Vagina (tissue), 2 donors: ENCODE data around the gene PLP2. TPM values are rescaled to one million over a fixed set of nuclear protein-coding genes. Genes with fewer than 3 reads are reported as not detected.

Experiments used
- DNase-seq, 2 donors: peaks; one replicate each; pipeline ENCODE4 v3.0.0-alpha.2; 2017; ENCODE audit errors: extremely low spot score in 2 of 2
- H3K27ac ChIP-seq: fragments of 200-600 bp; sonication (generic); one replicate; pipeline ENCODE4 v1.5.1; 2019
- H3K27me3 ChIP-seq: fragments of 200-600 bp; sonication (generic); one replicate; pipeline ENCODE4 v1.5.1; 2019
- H3K36me3 ChIP-seq, 2 donors: fragments of 200-600 bp; sonication (generic); one replicate each; pipeline ENCODE4 v1.5.1; 2017 to 2019
- H3K4me1 ChIP-seq: fragments of 200-600 bp; sonication (generic); one replicate; pipeline ENCODE4 v1.5.1; 2019
- H3K4me3 ChIP-seq, 2 donors: fragments of 200-600 bp; sonication (generic); 1 replicate in 1 of 2; 2 replicates in 1 of 2; pipeline ENCODE4 v1.5.1; 2016 to 2019
- H3K9me3 ChIP-seq: fragments of 200-600 bp; sonication (generic); one replicate; pipeline ENCODE4 v1.5.1; 2019
- POLR2A ChIP-seq, 2 donors: fragments of 450-650 bp; IDR thresholded peaks; one replicate each; pipeline ENCODE4 v1.6.1; 2017; ENCODE audit warnings: antibody characterized with exemption in 2 of 2, mild to moderate bottlenecking in 2 of 2, moderate library complexity in 2 of 2
- POLR2AphosphoS5 ChIP-seq, 2 donors: sonication (generic); formaldehyde crosslinking; IDR thresholded peaks; one replicate each; pipeline ENCODE4 v1.9.0; 2017; ENCODE audit warnings: antibody characterized with exemption in 2 of 2, mild to moderate bottlenecking in 2 of 2, low read depth in 1 of 2; ENCODE audit not compliant: insufficient read depth in 1 of 2
- intact Hi-C: fragments of 100-400 bp; cut with DNase I; formaldehyde crosslinking; loops from one replicate; pipeline ENCODE4 v1.15.1; 2023
- total RNA-seq: library from RNA; depleted of rRNA; stranded (reverse); fragments of >200 nt; gene quantifications from one replicate; pipeline ENCODE4 v1.2.3, GENCODE V29; 2016
- TF ChIP-seq, protein P1 (sequence below), 3 experiments: fragments of 450-650 bp in 2 of 3; fragments of 200-600 bp in 1 of 3; sonication (generic) in 1 of 3; IDR thresholded peaks; one replicate each; pipeline ENCODE4 v1.5.1; 2017 to 2019; ENCODE audit warnings: antibody characterized with exemption in 3 of 3, mild to moderate bottlenecking in 2 of 3, moderate library complexity in 2 of 3

Gene PLP2
- total RNA-seq, 1 donor from 2014 or later: 81.3 TPM

DNA sequence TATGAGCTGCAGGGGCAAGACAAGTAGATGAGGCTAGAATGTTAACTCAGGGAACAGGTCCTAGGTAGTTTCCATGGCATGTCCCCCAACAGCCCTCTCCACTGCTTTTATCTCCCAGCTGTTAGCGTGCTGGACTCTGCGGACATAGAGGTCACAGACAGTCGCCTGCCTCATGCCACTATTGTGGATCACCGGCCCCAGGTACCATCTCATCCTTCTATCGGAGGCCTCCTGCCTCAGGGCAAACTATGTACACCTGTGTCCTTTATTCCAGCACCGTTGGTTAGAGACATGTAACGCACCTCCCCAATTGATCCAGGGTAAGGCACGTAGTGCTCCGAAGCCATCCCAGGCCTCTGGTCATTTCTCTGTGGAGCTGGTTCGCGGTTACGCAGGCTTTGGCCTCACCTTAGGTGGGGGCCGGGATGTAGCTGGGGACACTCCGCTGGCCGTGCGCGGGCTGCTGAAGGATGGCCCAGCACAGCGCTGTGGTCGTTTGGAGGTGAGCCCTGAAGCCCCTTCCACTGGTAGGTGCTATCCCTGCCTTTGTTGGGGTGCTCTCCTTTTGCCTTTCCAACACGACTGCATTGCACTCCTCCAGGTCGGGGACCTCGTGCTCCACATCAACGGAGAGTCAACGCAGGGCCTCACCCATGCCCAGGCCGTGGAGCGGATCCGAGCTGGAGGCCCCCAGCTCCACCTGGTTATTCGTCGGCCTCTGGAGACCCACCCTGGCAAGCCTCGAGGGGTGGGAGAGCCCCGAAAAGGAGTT, 6.9 kb upstream of the PLP2 start:
- intact Hi-C loops: no loop called here
- no peak for TF ChIP-seq POLR2AphosphoS5 (IDR thresholded peaks at IDR 0.05; ENCODE audit: insufficient read depth in 1 of 2, low read depth in 1 of 2)
- TF ChIP-seq, protein P1, sequence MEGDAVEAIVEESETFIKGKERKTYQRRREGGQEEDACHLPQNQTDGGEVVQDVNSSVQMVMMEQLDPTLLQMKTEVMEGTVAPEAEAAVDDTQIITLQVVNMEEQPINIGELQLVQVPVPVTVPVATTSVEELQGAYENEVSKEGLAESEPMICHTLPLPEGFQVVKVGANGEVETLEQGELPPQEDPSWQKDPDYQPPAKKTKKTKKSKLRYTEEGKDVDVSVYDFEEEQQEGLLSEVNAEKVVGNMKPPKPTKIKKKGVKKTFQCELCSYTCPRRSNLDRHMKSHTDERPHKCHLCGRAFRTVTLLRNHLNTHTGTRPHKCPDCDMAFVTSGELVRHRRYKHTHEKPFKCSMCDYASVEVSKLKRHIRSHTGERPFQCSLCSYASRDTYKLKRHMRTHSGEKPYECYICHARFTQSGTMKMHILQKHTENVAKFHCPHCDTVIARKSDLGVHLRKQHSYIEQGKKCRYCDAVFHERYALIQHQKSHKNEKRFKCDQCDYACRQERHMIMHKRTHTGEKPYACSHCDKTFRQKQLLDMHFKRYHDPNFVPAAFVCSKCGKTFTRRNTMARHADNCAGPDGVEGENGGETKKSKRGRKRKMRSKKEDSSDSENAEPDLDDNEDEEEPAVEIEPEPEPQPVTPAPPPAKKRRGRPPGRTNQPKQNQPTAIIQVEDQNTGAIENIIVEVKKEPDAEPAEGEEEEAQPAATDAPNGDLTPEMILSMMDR (IDR thresholded peaks at IDR 0.05): no peak
- no peak for TF ChIP-seq POLR2A (IDR thresholded peaks at IDR 0.05)
- Histone ChIP-seq H3K36me3 (no peaks in the 10 kb centered on the region), H3K9me3 (no peaks in the 10 kb centered on the region), H3K27ac (peak overlapping the region; percentile 97), H3K4me3 (no peak overlapping the region), H3K27me3 (no peaks in the 10 kb centered on the region), H3K4me1 (no peaks in the 10 kb centered on the region)
- DNase-seq: no peak

DNA sequence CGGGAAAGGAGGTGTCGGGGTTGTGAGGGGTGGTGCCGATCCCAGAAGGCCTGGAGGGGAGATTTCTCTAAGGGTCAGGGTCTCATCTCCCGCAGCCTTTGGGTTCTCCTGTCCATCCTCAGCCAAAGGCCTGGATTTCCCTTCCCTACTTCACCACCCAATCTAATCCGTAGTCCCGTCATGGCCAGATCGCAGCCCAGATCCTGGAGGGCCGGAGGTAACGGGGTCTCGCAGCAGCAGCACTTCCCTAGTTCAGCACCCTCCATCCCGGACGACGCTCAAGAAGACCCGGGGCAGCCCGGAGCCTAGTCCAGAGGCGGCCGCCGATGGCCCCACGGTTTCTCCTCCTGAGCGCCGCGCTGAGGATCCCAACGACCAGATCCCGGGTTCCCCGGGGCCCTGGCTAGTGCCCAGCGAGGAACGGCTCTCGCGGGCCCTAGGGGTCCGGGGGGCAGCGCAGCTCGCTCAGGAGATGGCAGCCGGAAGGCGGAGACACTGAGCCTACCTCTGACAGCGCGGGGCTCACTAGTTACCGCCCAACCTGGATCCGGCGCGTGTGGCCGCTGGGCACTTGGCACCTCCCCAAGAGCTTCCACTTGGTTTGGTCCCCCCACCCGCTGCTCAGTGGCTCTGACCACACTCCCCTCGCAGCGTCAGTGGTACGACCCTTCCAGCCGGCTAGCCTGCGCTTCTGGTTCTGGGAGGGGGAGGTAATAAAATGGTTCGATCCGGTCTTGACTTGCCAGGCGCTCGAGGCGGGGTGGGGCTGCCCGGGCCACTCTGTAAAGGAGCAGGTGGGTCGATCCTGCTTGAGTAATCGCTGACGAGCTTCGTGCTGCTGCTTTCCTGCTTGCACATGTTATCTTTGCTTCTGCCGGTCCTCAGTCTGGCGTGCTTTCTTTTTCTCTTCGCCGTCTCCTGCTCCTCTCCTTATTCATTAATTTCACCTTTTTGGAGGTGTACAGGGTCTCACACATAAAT, 5.5 kb upstream of the PLP2 start:
- intact Hi-C loops: no loop called here
- TF ChIP-seq, protein P1 (IDR thresholded peaks at IDR 0.05): no peak
- TF ChIP-seq POLR2AphosphoS5 (IDR thresholded peaks at IDR 0.05; ENCODE audit: insufficient read depth in 1 of 2, low read depth in 1 of 2): peak; percentile 27 to 47
- peak overlapping the region; percentile 97 for H3K27ac ChIP-seq
- no peaks in the 10 kb centered on the region for H3K4me1 ChIP-seq
- peak overlapping the region; percentile 7 to 37 for H3K4me3 ChIP-seq
- H3K27me3 ChIP-seq: no peaks in the 10 kb centered on the region
- peak in 1 of 2 donors; percentile 93 for DNase-seq
- no peaks in the 10 kb centered on the region for H3K9me3 ChIP-seq
- H3K36me3 ChIP-seq: no peaks in the 10 kb centered on the region

DNA sequence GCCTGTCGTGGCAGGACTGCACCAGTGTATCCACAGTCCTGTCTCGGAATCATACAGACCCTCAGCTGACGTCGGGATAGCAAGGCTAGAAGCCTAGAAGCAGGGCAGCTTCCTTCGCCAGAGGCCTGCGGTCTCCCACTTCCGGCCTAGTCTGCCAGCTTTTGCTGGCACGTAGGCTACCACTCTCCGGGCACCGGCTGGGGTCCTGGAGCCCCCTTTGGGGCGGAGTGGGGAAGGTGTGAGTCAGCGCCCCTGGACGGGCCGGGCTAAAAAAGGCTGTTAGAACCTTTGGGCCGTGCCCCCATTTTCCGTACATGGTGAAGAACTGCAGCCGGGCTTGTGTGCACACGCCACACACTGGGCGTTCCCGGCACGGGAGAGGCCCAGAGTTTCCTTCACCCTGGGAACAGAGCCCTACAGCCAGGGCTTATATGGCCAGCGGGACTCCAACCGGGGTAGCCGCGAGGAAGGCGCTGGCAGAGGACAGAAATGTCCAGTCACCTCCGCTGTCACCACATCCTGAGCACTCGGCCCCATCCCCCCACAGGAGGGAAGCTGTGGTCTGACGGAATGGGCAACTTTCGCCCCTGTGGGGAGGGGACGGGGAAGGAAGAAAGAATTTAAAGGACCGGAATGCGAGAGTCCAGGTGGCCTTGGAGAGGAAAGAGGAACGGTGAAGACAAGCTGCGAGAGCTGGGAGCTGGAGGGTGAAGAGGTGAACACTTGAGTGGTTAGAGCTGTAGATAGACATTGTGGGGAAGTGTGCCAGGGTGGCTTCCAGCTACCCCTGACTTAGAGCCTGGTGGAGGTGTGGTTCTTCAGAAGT, 4.6 kb upstream of the PLP2 start:
- Histone ChIP-seq H3K4me3 (peak overlapping the region; percentile 7 to 37), H3K4me1 (no peaks in the 10 kb centered on the region), H3K9me3 (no peaks in the 10 kb centered on the region), H3K27ac (peak overlapping the region; percentile 97), H3K27me3 (no peaks in the 10 kb centered on the region), H3K36me3 (no peaks in the 10 kb centered on the region)
- TF ChIP-seq POLR2A (IDR thresholded peaks at IDR 0.05): no peak
- peak; percentile 75 to 89 for TF ChIP-seq POLR2AphosphoS5 (IDR thresholded peaks at IDR 0.05; ENCODE audit: insufficient read depth in 1 of 2, low read depth in 1 of 2)
- no peak for DNase-seq
- intact Hi-C loops: no loop called here

DNA sequence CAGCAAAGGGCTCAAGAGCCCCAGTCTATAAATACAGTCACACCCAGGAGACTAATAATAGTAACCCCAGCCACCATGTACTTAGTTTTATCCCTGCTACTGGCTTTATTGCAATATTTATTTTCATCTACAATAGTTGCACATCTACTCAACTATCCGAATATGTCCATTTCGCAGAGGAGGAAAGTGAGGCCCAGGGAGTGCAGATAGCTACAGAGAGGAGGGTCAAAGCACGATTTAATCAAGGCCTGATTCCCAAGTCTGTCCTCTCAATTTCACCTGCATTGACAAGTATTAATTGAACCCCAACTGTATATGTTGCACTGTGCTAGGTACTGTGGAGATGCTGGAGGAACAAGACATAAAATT, 4.0 kb upstream of the PLP2 start:
- peak overlapping the region; percentile 7 to 37 for H3K4me3 ChIP-seq
- no peak for TF ChIP-seq POLR2AphosphoS5 (IDR thresholded peaks at IDR 0.05; ENCODE audit: insufficient read depth in 1 of 2, low read depth in 1 of 2)
- no peak for TF ChIP-seq POLR2A (IDR thresholded peaks at IDR 0.05)
- TF ChIP-seq, protein P1 (IDR thresholded peaks at IDR 0.05): no peak
- H3K27ac ChIP-seq: peak overlapping the region; percentile 97
- H3K27me3 ChIP-seq: no peaks in the 10 kb centered on the region
- peaks cover under 1% of the 10 kb centered on the region for H3K4me1 ChIP-seq
- H3K9me3 ChIP-seq: no peaks in the 10 kb centered on the region
- DNase-seq: no peak
- intact Hi-C loops: no loop called here
- H3K36me3 ChIP-seq: no peaks in the 10 kb centered on the region
